GM20431 (cell line): Measurements from ENCODE around the gene TMEM63B.
"Not testable (repeated sequence)": the region's sequence is repeated elsewhere in the genome, so short reads cannot be mapped to it uniquely, and the experiment has no call there.

Source experiments
- in situ Hi-C: fragments of 300-500 bp; cut with MseI, MboI; formaldehyde crosslinking; loops from one replicate; pipeline ENCODE4 v1.15.0; 2020; ENCODE audit warnings: low sequenced_read_pairs; ENCODE audit not compliant: unreplicated experiment

Gene TMEM63B

GRCh38 chr6:44138717-44139350, 11.5 kb downstream of the TMEM63B start:
- in situ Hi-C loops = no loop called here

DNA sequence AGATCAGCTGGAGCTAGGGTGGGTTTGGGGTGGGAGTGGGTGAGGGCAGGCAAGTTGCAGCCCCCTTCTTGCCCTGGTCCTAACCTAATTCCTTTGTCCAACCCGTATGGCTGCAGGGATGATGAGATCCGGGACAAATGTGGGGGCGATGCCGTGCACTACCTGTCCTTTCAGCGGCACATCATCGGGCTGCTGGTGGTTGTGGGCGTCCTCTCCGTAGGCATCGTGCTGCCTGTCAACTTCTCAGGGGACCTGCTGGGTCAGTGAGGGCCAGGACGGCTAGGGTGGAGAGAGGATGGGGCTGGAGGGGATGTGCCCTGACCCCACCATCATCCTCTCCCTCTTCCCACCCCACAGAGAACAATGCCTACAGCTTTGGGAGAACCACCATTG, 12.0 kb downstream of the TMEM63B start:
- in situ Hi-C loops = no loop called here

DNA sequence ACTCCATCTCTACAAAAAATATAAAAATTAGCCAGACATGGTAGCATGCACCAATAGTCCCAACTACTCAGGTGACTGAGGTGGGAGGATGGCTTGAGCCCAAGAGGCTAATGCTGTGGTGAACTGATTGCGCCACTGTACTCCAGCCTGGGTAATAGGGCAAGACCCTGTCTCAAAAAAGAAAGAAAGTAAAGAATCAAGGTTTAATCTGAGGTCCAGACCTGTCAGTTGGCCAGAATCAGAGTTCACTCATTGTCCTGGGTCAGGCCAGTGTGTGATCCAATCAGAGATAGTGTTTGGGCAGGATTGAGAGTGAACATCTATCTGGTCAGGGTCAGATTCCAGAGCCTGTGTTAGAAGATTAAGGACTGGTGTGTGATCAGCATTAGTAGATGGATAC, 15.5 kb downstream of the TMEM63B start:
- in situ Hi-C loops = no loop called here

GRCh38 chr6:44143731-44144130, 16.4 kb downstream of the TMEM63B start:
- in situ Hi-C loops = no loop called here

- in situ Hi-C loops = not testable (repeated sequence)
These were observed 17.2 kb downstream of the TMEM63B start for GRCh38 chr6:44144536-44144935.

GRCh38 chr6:44145839-44146238, 18.5 kb downstream of the TMEM63B start:
- in situ Hi-C loops = no loop called here

DNA sequence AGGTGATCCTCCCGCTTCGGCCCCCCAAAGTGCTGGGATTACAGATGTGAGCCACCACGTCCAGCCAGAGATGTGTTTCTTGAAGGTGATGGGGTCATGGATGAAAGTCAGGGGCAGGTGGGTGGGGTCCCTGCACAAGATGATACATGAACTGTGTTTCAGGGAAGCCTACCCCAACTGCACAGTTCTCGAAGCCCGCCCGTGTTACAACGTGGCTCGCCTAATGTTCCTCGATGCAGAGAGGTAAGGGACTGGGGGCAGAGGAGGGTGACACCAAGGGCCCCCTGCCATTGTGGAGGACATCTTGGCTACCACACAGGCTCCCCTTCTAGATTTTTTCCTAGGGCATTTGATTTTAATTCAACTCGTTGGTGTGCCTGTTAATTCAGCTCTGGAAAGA, 19.3 kb downstream of the TMEM63B start:
- in situ Hi-C loops = no loop called here

DNA sequence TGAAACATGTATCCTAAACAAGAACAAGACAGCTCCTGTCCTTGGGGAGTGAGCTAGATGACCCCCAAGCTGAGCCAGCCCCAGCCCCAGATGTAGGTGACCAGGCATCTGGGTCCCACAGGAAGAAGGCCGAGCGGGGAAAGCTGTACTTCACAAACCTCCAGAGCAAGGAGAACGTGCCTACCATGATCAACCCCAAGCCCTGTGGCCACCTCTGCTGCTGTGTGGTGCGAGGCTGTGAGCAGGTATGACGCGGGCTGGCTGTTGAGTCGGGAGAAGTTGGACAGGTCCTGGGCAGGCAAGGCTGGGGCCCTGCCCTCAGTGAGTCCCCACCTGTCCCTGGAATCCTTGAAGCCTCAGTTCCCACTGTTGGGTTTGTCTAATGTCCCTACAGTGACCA, 19.9 kb downstream of the TMEM63B start:
- in situ Hi-C loops = no loop called here

DNA sequence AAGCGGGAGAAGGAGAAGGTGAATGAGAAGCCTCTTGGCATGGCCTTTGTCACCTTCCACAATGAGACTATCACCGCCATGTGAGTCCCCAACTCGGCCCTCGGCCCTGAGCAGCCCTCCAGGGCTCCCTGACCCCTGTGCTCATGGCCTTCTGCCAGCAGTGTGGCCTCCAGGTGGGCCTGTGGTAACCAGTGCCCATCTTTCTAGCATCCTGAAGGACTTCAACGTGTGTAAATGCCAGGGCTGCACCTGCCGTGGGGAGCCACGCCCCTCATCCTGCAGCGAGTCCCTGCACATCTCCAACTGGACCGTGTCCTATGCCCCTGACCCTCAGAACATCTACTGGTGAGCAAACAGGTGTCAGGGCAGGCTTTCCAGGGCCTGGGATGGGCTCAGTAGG, 21.0 kb downstream of the TMEM63B start:
- in situ Hi-C loops = no loop called here

- in situ Hi-C loops = loop anchor here (10.0 to 25.0 kb wide), 2 partner anchors 45 to 188 kb away; partner anchors contain the start of gene SPATS1
These were observed 22.1 kb downstream of the TMEM63B start for GRCh38 chr6:44149369-44150012.

GRCh38 chr6:44150317-44150917, 23.1 kb downstream of the TMEM63B start:
- in situ Hi-C loops = loop anchor here (10.0 to 25.0 kb wide), 2 partner anchors 46 to 187 kb away; partner anchors contain the start of gene SPATS1

- in situ Hi-C loops = loop anchor here (10.0 to 25.0 kb wide), 2 partner anchors 47 to 186 kb away; partner anchors contain the start of gene SPATS1
These were observed 24.2 kb downstream of the TMEM63B start for GRCh38 chr6:44151348-44152108.

GRCh38 chr6:44152109-44152461, 24.7 kb downstream of the TMEM63B start:
- in situ Hi-C loops = loop anchor here (10.0 to 25.0 kb wide), 2 partner anchors 47 to 185 kb away; partner anchors contain the start of gene SPATS1

DNA sequence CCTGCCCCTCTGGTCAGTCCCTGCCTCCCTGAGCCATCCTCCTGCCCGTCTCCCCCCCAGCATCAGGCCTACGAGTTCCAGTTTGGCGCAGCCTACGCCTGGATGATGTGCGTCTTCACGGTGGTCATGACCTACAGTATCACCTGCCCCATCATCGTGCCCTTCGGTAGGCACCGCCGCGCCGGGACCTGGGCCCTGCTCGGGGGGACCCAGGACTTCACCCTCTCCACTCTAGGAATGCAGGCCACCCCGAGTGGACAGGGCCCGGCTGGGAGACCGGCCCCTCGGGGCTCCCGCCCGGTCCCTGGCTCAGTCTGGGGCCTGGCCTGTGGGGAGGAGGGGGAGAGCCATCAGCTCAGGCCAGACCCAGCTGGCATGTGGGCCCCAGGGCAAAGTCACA, 25.2 kb downstream of the TMEM63B start:
- in situ Hi-C loops = loop anchor here (10.0 to 25.0 kb wide), 2 partner anchors 48 to 185 kb away; partner anchors contain the start of gene SPATS1

DNA sequence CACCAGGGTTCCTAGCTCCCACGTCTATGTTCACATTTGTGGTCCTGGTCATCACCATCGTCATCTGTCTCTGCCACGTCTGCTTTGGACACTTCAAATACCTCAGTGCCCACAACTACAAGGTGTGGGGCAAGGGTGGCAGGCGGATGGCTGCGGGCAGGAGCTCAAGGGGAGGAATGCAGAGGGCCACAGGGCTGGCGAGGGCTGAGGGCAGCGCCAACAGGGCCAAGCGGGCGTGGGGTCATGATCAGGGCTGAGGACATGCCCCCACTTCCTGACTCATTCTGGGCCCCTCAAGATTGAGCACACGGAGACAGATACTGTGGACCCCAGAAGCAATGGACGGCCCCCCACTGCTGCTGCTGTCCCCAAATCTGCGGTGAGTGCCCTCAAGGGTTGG, 26.7 kb downstream of the TMEM63B start:
- in situ Hi-C loops = loop anchor here (10.0 to 25.0 kb wide), 2 partner anchors 49 to 183 kb away; partner anchors contain the start of gene SPATS1

DNA sequence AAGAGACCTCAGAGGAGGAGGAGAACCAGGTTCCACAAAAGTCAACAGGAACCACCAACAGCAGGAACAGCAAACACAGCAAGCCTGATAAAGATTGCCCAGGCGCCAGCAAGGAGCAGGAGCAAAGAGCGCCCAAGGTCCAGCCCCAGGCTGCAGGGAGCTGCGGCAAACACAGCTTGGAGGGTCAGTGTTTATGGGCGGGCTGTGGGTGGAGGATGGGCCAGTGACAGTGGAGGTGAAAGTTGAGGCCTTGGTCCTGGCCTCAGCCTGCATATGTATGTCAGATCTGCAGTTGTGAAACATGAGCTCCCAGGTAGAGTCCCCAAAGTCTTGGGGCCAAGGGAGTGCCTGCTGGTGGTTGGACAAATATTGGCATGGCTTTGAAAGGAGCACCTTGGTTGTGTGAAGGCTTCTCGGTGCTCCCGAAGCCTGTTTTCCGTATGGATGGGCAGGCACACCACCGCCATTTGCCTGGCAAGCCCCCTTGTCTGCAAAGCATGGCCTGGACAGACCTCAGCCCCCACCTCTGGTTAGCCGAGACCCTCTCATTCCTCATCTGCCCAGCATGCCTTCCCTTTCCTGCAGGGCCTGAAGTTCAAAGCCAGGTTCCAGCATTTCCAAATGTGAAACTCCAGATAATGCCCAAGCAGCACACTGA, 29.3 kb downstream of the TMEM63B start:
- in situ Hi-C loops = loop anchor here (10.0 to 25.0 kb wide), 2 partner anchors 52 to 181 kb away; partner anchors contain the start of gene SPATS1

GRCh38 chr6:44157152-44157521, 29.8 kb downstream of the TMEM63B start:
- in situ Hi-C loops = loop anchor here (10.0 to 25.0 kb wide), 2 partner anchors 52 to 180 kb away; partner anchors contain the start of gene SPATS1

DNA sequence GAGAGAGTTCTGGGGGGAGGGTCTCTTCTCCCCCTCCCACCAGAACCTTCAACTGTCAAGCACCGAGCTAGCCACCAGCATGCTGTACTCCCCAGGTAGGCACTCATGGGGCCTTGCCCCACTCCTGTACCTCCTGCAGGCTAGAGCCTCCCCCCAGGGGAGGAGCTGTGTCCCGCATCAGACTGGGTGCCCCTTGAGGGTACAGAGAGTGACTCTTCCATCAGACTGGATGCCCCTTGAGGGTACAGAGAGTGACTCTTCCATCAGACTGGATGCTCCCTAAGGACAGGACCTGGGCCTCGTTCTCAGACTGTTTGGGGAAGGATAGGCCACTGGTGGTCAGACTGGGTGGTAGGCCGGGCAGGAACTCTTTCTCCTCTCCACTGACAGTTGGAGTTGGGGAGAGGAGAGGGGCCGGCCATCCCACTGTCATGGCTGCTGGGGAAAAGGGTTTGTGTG, 31.4 kb downstream of the TMEM63B start, which contains the start of gene CAPN11:
CAPN11 (plus strand) TSS at position 51 of the 459 bp plus-strand sequence; CDS start at position 80, 29 bp downstream.
- in situ Hi-C loops = loop anchor here (10.0 to 25.0 kb wide), 2 partner anchors 54 to 179 kb away; partner anchors contain the start of gene SPATS1

DNA sequence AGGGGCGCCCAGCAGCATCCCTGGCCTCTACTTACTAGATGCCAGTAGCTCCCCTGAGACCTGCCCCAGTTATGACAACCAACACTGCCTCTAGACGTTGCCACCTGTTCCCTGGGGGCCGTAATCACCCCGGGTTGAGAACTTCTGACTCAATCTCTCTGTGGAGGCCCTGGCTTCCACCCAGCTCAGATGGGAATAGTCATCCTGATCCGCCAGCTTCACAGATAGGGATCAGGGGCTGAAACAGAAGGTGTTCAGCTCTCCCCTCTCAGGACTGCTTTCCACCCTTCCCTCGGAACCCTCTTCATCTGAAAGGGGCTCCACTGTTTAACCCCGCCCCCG, 34.6 kb downstream of the TMEM63B start:
- in situ Hi-C loops = loop anchor here (10.0 to 25.0 kb wide), 2 partner anchors 73 to 175 kb away; partner anchors contain the start of gene SPATS1
